Measurements from ENCODE around the gene R3HDM2.
A peak's percentile ranks its signal among the peaks of the same experiment; 100 is the strongest.
"Not testable (repeated sequence)": the region's sequence is repeated elsewhere in the genome, so short reads cannot be mapped to it uniquely, and the experiment has no call there.

Gene R3HDM2

GRCh38 chr12:57419495-57419894 lies 11.3 kb downstream of the R3HDM2 start:
- DNase-seq = no peak

- DNase-seq = no peak
Measured at GRCh38 chr12:57418255-57418654, 12.6 kb downstream of the R3HDM2 start.

DNA sequence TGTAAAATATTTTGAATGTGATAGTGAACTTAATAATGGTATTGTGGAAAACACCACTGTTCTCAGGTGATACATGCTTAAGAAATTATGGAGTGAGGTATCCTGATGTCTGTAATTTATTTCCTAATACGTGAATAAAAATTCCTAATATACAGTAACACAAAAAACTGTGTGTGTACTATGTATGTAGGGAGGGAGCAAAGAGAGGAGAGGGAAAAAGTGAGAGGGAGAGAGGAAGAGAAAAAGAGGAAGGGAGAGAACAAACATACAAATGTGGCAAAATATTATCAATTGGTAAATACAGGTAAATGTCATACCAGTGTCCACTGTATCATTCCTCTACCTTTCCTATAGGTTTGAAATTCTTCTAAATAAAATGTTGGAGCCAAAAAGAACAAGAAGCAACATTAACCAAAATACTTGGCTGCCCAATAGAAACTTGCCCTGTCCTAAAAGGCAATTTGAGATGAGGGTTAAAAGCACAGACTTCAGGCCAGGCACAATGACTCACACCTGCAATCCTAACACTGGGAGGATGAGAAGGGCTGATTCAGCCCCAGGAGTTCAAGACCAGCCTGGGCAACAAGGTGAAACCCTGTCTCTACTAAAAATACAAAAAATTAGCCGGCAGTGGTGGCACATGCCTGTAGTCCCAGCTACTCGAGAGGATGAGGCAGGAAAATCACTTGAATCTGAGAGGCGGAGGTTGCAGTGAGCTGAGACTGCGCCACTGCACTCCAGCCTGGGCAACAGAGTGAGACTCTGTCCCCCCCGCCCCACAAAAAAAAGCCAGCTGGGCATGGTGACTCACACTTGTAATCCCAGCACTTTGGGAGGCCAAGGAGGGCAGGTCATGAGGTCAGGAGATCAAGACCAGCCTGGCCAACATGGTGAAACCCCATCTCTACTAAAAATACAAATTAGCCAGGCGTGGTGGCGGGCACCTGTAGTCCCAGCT lies 14.5 kb downstream of the R3HDM2 start:
- no peak for DNase-seq

DNA sequence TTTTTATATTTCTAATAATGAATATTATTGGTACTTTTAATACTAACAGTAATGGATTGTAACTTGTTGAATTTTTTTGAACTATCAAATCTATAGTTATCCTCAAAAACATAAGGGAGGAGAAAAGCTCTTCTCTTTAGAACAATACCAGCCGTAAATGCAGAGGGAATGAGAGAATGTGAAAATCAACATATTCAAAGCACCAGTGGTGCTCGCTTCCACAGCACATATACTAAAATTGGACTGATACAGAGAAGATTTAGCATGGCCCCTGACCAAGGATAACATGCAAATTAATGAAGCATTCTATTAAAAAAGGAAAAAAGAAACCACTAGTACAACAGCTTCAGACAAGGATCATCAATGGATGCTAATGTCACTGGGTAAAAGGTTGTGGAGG lies 15.8 kb downstream of the R3HDM2 start:
- DNase-seq = no peak

- DNase-seq = not testable (repeated sequence)
Measured at GRCh38 chr12:57414160-57414559, 16.7 kb downstream of the R3HDM2 start.

- no peak for DNase-seq
Measured at GRCh38 chr12:57410534-57410933, 20.3 kb downstream of the R3HDM2 start.

- no peak for DNase-seq
Measured at GRCh38 chr12:57404966-57405640, 25.7 kb downstream of the R3HDM2 start.

DNA sequence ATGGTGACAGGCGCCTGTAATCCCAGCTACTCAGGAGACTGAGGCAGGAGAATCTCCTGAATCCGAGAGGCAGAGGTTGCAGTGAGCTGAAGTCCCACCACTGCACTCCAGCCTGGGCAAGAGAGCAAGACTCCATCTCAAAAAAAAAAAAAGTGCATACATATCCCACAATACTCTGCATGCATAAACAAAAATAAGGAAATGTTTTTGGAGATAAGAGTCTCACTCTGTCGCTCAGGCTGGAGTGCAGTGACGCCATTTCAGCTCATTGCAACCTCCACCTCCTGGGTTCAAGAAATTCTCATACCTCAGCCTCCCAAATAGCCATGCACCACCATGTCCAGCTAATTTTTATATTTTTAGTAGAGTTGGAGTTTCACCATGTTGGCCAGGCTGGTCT lies 28.7 kb downstream of the R3HDM2 start:
- not testable (repeated sequence) for DNase-seq

DNA sequence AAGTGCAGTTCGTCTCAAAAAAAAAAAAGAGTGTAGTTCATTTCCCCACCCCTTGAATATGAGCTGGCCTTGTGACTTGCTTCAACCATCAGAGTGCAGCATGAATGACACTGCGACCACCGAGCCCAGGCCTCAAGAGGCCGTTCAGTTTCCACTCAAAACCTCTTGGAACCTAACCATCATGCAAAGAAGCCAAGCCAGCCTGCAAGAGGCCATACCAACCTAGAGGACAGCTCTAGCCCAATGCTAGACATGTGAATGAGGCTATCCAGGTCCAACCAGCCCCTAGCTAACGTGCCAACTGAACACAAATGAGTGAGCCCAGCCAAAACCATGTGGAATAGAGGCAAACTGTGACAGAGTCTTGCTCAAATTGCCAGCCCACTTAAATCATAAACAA lies 29.7 kb downstream of the R3HDM2 start:
- DNase-seq = no peak

- not testable (repeated sequence) for DNase-seq
Measured at GRCh38 chr12:57399718-57400463, 31.0 kb downstream of the R3HDM2 start.

DNA sequence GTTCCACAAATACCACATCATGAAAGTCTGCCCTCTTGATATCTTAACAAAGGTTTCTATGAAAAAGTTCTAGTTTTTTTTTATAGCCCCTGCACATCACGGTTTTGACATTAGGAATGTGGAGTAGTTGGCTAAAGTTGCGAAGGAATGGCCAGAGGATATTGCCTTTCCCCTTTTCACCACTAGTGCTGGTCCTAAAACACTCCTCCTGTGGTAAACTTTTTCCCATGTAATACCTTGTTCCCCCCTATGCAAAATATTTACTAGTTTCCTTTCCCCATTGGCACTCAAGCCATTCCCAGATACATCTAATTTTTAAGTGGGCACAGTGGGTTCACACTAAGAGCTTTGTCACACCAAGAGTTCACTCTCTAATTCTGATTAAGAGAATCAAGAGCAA lies 33.4 kb downstream of the R3HDM2 start:
- no peak for DNase-seq

- no peak for DNase-seq
Measured at GRCh38 chr12:57395121-57395520, 35.7 kb downstream of the R3HDM2 start.

DNA sequence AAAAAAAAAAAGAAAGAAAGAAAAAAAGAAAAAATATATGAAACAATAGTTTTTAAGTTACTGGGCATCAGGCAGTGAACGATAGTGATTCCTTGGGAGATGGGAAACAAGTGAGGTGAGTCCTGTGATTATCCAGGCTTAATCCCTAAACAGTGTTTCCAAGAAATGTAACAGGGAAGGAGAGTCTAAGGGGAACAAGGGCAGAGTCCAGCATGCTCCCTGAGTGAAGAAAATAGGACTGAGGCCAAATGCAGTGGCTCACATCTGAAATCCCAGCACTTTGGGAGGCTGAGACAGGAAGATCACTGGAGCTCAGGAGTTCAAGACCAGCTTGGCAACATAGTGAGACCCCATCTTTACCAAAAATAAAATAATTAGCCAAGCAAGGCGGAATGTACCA lies 40.7 kb downstream of the R3HDM2 start:
- no peak for DNase-seq

- peak; percentile 36 for DNase-seq
Measured at GRCh38 chr12:57389033-57389432, 41.8 kb downstream of the R3HDM2 start.

DNA sequence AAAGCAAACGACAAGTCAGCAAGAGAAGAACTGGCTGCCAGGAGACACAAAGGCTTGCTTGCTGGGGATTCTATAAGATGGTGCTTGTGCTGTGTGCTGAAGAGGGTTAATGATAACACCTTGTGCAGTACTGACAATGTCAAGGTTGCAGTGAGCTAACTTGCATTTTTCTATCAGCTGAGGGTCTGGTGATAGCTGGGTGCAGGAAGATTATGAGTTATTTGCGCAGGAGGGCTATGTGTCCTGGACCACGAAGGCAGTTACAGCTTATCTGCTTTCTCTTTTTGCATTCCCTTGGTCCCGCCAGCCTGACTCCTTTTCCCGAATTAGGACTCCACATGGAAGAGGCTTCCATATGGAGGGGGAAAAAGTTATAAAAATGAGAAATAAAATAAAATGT lies 42.4 kb downstream of the R3HDM2 start:
- DNase-seq = no peak

DNA sequence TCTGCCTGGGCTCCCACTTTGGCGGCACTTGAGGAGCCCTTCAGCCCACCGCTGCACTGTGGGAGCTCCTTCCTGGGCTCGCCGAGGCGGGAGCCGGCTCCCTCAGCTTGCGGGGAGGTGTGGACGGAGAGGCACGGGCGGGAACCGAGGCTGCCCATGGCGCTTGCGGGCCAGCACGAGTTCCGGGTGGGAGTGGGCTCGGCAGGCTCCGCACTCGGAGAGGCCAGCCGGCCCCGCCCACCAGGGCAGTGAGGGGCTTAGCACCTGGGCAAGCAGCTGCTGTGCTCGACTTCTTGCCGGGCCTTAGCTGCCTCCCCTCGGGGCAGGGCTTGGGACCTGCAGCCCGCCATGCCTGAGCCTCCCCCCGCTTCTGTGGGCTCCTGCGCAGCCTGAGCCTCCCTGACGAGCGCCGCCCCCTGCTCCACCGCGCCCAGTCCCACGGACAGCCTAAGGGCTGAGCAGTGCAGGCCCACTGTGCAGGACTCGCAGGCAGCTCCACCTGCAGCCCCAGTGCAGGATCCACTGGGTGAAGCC lies 44.6 kb downstream of the R3HDM2 start:
- no peak for DNase-seq

DNA sequence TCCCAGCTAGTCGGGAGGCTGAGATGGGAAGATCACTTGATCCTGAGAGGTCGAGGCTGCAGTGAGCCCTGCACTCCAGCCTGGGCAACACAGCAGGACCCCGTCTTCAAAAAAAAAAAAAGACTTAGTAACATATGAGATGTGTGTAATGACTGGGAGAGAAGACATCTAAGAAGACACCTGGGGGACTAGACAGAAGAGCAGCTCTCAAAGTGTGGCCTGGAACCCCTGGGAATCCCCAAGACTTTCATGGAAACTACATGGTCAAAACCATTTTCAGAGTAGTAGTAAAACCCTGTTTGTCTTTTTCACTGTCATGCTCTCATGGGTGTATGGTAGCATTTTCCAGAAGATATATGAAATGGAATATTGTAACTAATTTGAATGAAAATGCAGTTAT lies 45.3 kb downstream of the R3HDM2 start:
- DNase-seq = no peak

DNA sequence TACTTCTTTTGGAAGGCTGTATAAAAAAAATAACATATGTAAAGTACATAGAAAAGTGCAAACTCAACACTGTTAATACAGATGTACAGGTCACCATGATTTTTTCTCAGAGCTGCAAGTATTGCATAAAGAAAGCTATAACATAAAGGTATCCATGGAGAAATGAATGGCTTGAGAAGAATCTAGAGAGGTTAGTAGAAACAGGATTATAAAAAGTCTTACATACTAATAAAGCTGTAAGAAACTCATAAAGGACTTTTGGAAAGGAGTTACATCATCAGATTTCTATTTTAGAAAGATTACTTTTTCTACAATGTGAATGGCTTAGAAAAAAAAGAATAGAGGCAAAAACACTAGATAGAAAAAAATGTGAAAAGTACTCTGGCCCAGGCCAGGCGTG lies 46.4 kb downstream of the R3HDM2 start:
- no peak for DNase-seq

DNA sequence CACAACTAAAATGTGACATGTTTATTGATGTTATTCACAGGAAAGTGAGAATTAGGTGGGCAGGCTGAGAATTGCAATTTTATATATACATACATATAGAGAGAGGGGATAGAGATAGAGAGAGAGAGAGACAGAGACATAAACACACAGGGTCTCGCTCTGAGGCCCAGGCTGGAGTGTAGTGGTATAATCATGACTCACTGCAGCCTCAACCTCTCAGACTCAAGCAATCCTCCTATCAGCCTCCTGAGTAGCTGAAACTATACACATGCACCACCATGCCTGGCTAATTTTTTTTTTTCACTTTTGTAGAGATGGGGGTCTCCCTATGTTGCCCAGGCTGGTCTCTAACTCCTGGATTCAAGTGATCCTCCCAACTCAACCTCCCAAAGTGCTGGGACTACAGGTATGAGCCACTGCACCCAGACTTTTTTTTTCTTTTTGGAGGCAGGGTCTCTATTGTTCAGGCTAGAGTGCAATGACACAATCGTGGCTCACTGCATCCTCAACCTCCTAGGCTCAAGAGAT lies 49.1 kb downstream of the R3HDM2 start:
- no peak for DNase-seq

DNA sequence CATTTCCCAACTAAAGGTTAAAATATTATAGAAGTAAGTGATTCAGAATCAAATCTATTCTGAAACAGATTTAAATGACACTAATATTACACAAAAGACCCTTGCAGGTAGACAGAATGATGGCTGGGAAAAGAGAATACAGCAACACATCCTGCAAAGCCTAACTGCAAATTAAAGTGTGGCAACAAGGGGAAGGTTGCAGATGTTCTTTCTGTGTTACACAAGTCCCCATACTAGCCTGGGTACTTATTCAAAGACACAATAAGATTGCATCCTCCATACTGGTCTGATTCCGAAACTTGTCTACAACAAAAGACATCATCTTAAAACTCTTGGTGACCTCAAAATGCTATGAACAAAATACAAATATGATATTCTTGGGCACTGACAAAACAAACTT lies 50.5 kb downstream of the R3HDM2 start:
- no peak for DNase-seq

DNA sequence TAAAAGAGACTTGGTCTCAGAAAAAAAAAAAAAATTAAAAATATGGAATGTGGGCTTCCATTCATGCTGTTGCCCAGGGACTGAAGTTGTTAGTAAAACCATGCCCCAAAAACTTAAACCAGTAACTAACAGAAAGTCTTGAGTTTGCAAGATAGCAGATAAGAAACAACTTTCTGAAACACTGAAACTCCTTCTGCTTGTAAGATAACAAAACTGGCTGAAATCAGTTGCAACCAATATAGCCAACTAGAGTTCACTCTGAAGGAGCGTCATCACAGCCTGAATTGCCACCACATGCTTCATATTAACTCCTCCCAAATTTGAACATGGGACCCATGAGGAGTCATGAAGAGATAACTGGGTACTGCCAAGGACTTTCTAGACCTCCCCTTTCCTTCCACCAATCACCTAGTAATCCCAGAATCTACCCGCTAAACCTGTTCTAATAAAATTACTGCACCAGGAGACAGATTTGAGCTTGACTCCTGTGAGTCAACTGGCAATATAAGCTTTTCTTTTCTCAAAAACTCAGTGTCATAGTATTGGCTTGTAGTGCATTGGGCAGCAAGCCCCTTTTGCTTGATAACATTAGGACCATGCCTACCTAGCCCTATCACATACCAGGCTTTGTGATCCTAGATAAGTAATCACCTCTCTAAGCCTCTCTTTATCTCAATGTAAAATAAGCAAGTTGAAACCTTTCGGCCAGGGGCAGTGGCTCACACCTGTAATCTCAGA lies 53.6 kb downstream of the R3HDM2 start:
- no peak for DNase-seq

GRCh38 chr12:57372233-57372632 lies 58.6 kb downstream of the R3HDM2 start:
- DNase-seq = no peak
